WTC11 (cell line): ENCODE measurements around the gene LAMTOR4. TPM values are rescaled to one million over a fixed set of nuclear protein-coding genes. Genes with fewer than 3 reads are reported as not detected.

Experiments
- ATAC-seq: fragments of 200-7000 bp; cut with Tn5 transposase; 2 replicates; pipeline ENCODE4 v1.10.0; 2021; ENCODE audit warnings: mild to moderate bottlenecking, moderate library complexity
- CTCF ChIA-PET: fragments of 300-600 bp; sonication (Branson Sonifier 250); formaldehyde crosslinking; loops from one replicate; lab custom pipeline; 2021; ENCODE audit warnings: antibody characterized with exemption; lab: Charles Lee
- POLR2A ChIA-PET: fragments of 350-600 bp; sonication (Branson Sonifier 250); formaldehyde crosslinking; loops from one replicate; lab custom pipeline; 2021; ENCODE audit warnings: antibody characterized with exemption; lab: Charles Lee
- DNase-seq: peaks from one replicate; pipeline ENCODE4 v3.0.0; 2021; ENCODE audit warnings: low spot score
- H3K27ac Mint-ChIP-seq: 2 replicates; pipeline ENCODE4 v1.8.0; 2021; ENCODE audit warnings: mixed read lengths
- H3K27me3 Mint-ChIP-seq: 2 replicates; pipeline ENCODE4 v1.8.0; 2021; ENCODE audit warnings: low read depth, mild to moderate bottlenecking, moderate library complexity, mixed read lengths
- H3K36me3 Mint-ChIP-seq: 2 replicates; pipeline ENCODE4 v1.8.0; 2021; ENCODE audit warnings: mixed read lengths
- H3K4me1 Mint-ChIP-seq: 2 replicates; pipeline ENCODE4 v1.8.0; 2022; ENCODE audit warnings: mixed read lengths
- H3K4me3 Mint-ChIP-seq: 2 replicates; pipeline ENCODE4 v1.8.0; 2021; ENCODE audit warnings: mild to moderate bottlenecking, moderate library complexity, mixed read lengths
- H3K9me3 Mint-ChIP-seq: 2 replicates; pipeline ENCODE4 v1.8.0; 2021; ENCODE audit warnings: mixed read lengths
- ATF6 ChIP-seq: sonication (generic); formaldehyde crosslinking; IDR thresholded peaks from 2 replicates; pipeline ENCODE4 v1.8.1; 2023; ENCODE audit warnings: mild to moderate bottlenecking, missing genetic modification reagents
- E2F4 ChIP-seq: sonication (generic); formaldehyde crosslinking; IDR thresholded peaks from 2 replicates; pipeline ENCODE4 v1.8.1; 2022; ENCODE audit warnings: low read depth, mild to moderate bottlenecking, moderate library complexity, missing genetic modification reagents, borderline replicate concordance
- HMGA2 ChIP-seq: fragments of 250-450 bp; sonication (Bioruptor Pico); IDR thresholded peaks from 2 replicates; pipeline ENCODE4 v1.4.0; 2021; ENCODE audit warnings: mild to moderate bottlenecking, moderate library complexity
- NFATC4 ChIP-seq: fragments of 250-450 bp; sonication (Bioruptor Pico); IDR thresholded peaks from 2 replicates; pipeline ENCODE4 v1.9.0; 2021; ENCODE audit warnings: mild to moderate bottlenecking
- PRDM15 ChIP-seq: sonication (generic); formaldehyde crosslinking; IDR thresholded peaks from 2 replicates; pipeline ENCODE4 v1.8.0; 2022; ENCODE audit warnings: missing genetic modification reagents
- RORB ChIP-seq: fragments of 250-450 bp; sonication (Bioruptor Pico); IDR thresholded peaks from 2 replicates; pipeline ENCODE4 v1.9.0; 2021; ENCODE audit warnings: mild to moderate bottlenecking
- TEAD1 ChIP-seq: sonication (generic); formaldehyde crosslinking; IDR thresholded peaks from 2 replicates; pipeline ENCODE4 v1.8.0; 2022; ENCODE audit warnings: mild to moderate bottlenecking, missing genetic modification reagents
- ZNF416 ChIP-seq: fragments of 250-450 bp; sonication (Bioruptor Pico); IDR thresholded peaks from 2 replicates; pipeline ENCODE4 v1.9.0; 2021; ENCODE audit warnings: mild to moderate bottlenecking, inconsistent platforms
- ZNF512 ChIP-seq: sonication (generic); formaldehyde crosslinking; IDR thresholded peaks from 2 replicates; pipeline ENCODE4 v1.8.1; 2022; ENCODE audit warnings: missing genetic modification reagents, borderline replicate concordance
- total RNA-seq: library from RNA; stranded (reverse); gene quantifications from 3 replicates; pipeline ENCODE4 v1.2.3, GENCODE V29; 2021
- TF ChIP-seq, protein P1 (sequence below): sonication (generic); formaldehyde crosslinking; IDR thresholded peaks from 2 replicates; pipeline ENCODE4 v1.8.0; 2022; ENCODE audit warnings: mild to moderate bottlenecking, missing genetic modification reagents
- TF ChIP-seq, protein P2 (sequence below): sonication (generic); formaldehyde crosslinking; IDR thresholded peaks from 2 replicates; pipeline ENCODE4 v1.8.1; 2023; ENCODE audit warnings: mild to moderate bottlenecking, missing genetic modification reagents, moderate library complexity

Gene LAMTOR4
- total RNA-seq, 1 experiment from 2014 or later, result 199 TPM

DNA sequence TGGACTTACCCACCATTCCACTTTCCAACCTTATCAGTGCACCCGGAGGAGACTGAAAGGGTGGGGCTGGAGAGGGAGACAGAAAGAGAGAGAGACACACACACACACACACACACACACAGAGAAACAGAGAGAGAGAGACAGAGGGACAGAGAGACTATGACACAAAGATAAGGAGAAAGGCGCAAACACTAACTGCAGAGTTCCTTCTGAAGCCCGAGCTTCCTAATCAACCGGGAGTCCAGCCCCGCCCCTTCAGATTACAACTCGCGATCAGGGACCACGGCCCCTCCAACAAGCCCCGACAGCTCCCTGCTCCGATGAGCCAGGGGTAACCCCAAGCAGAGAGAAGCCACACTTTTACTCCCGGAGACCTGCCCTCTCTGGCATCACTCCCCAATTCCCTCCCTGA lies 19.2 kb downstream of the LAMTOR4 start (continued):
- TF ChIP-seq PRDM15 (CRISPR knock-in tag) (no peak), NFATC4 (CRISPR knock-in tag) (no peak), RORB (CRISPR knock-in tag) (no peak)

DNA sequence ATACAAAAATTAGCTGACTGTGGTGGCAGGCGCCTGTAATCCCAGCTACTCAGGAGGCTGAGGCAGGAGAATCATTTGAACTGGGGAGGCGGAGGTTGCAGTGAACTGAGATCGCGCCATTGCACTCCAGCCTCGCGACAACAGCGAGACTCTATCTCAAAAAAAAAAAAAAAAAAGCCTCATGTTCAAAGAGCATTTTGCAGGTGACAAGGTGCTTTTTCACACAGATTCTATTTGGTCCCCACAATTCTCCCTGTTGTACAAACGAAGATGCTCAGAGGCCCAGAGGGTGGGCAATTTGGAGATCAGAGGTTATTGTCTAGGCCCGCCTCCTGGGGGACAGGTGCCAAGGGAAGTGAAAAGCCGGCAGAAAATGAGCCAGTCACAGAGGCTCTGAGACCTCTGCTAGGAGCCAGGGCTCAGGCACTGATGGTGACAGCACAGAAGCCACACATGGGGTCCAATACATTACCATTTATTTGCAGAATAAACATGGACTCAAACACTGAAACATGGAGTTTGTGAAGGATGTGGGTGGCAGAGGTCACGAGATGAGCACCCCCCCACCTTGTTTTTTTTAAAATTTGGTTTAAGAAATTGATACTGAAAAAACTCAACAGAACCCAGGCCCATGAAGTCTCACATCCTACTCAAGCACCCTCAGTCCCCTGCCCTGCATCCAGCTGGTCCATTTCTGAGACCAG lies 20.6 kb downstream of the LAMTOR4 start:
- Mint-ChIP-seq H3K4me1 (peaks cover 50% of the 10 kb centered on the region), H3K36me3 (peaks cover 9% of the 10 kb centered on the region), H3K27me3 (peaks cover 29% of the 10 kb centered on the region), H3K9me3 (no peaks in the 10 kb centered on the region), H3K27ac (peak overlapping the region; percentile 97; the same call in 1 of the 2 replicates), H3K4me3 (peak overlapping the region; percentile 87)
- ChIA-PET CTCF (interaction anchor here (0.7 to 4.6 kb wide), 7 partner anchors 8 to 537 kb away, joined by 3 to 54 read pairs (median 8); partner anchors contain the start of genes GPC2, POP7, STAG3 and TRAPPC14), POLR2A (interaction anchor here (1.5 to 1.8 kb wide), 2 partner anchors 8 to 259 kb away, joined by 3 to 21 read pairs; partner anchors contain the start of genes GPC2 and STAG3)
- DNase-seq (no peak), ATAC-seq (no peak)
- TF ChIP-seq, protein P1, sequence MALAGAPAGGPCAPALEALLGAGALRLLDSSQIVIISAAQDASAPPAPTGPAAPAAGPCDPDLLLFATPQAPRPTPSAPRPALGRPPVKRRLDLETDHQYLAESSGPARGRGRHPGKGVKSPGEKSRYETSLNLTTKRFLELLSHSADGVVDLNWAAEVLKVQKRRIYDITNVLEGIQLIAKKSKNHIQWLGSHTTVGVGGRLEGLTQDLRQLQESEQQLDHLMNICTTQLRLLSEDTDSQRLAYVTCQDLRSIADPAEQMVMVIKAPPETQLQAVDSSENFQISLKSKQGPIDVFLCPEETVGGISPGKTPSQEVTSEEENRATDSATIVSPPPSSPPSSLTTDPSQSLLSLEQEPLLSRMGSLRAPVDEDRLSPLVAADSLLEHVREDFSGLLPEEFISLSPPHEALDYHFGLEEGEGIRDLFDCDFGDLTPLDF (CRISPR knock-in tag), result no peak
- TF ChIP-seq ZNF416 (CRISPR knock-in tag), result no peak
- no peak for TF ChIP-seq E2F4
- TF ChIP-seq, protein P2, sequence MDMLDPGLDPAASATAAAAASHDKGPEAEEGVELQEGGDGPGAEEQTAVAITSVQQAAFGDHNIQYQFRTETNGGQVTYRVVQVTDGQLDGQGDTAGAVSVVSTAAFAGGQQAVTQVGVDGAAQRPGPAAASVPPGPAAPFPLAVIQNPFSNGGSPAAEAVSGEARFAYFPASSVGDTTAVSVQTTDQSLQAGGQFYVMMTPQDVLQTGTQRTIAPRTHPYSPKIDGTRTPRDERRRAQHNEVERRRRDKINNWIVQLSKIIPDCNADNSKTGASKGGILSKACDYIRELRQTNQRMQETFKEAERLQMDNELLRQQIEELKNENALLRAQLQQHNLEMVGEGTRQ (CRISPR knock-in tag), result no peak
- no peak for TF ChIP-seq TEAD1 (CRISPR knock-in tag)
- no peak for TF ChIP-seq ATF6 (CRISPR knock-in tag)

DNA sequence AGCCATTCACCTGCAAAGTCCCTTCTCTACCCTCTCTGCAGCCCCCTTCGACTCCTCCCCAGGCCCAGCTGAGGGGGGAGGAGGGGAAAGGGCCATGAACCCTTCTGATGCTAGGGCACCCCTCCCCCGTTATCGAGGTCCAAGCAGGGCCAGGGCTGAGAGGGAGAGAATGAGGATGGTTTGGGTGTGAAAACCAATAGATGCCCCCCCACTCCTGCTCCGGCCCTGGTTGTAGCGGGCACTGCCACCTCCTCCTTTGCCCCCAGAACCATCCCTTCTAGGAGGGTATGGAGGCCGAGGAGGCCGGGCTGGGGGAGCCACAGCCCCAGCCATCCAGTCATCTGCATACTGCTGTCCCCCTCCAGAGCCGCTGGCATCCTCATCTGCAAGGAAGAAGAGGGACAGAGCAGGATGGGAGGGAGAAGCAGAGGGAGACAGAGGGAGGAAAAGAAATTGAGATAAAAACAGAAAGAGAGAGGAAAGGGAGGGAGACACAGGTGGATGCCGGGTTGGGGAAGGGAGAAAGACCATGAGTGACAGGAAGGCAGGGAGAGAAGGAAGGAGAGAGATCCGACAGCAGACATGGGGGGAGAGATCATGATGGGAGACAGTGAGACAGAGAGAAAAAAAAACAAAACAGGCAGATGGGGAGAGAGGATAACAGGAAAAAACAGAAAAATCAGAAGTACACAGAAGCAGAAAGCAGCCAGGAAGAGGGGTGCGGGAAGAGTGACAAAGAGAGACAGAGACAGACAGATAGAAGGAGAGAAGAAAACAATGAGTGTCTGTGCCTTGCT lies 21.6 kb downstream of the LAMTOR4 start:
- no peak overlapping the region for H3K27ac Mint-ChIP-seq
- H3K9me3 Mint-ChIP-seq, result no peaks in the 10 kb centered on the region
- POLR2A ChIA-PET, result interaction anchor here (1.8 kb wide), 1 partner anchor 68 kb away, joined by 4 read pairs; the partner anchor contains the start of gene AP4M1

More for the DNA sequence above, 21.6 kb downstream of the LAMTOR4 start:
- CTCF ChIA-PET, result interaction anchor here (0.9 to 4.6 kb wide), 3 partner anchors 18 to 39 kb away, joined by 3 to 54 read pairs (median 6); no protein-coding TSS in a partner anchor
- ATAC-seq (no peak), DNase-seq (no peak)
- peaks cover 17% of the 10 kb centered on the region for H3K36me3 Mint-ChIP-seq
- peaks cover 28% of the 10 kb centered on the region for H3K27me3 Mint-ChIP-seq
- peaks cover 57% of the 10 kb centered on the region for H3K4me1 Mint-ChIP-seq
- TF ChIP-seq E2F4 (no peak), HMGA2 (CRISPR knock-in tag) (no peak), ZNF512 (CRISPR knock-in tag) (0 out of 2 replicates have a peak, but pooled peaks have one; percentile 27)
- peak overlapping the region; percentile 61 for H3K4me3 Mint-ChIP-seq
